IMR-90 (cell line): ENCODE measurements around the gene TSHZ3. TPM values are rescaled to one million over a fixed set of nuclear protein-coding genes. Genes with fewer than 3 reads are reported as not detected.

Experiments used
- ATAC-seq: fragments of 200-7000 bp; cut with Tn5 transposase; 2 replicates; pipeline ENCODE4 v1.9.1; 2020; ENCODE audit warnings: low read depth, mild to moderate bottlenecking, moderate library complexity
- BruUV-seq: library from RNA; stranded (reverse); fragments of 400-500 nt; replicated peaks from 2 replicates; lab custom pipeline; 2021; lab: Mats Ljungman, UMichigan
- CTCF ChIA-PET: fragments of 300-600 bp; formaldehyde crosslinking; extraction: SDS; loops from one replicate; lab custom pipeline; 2021; ENCODE audit warnings: antibody characterized with exemption; lab: Yijun Ruan, JAX
- POLR2A ChIA-PET: fragments of 300-600 bp; sonication (Branson Sonifier 250); formaldehyde crosslinking; loops from one replicate; lab custom pipeline; 2022; ENCODE audit warnings: antibody characterized with exemption; ENCODE audit not compliant: unreplicated experiment; lab: Charles Lee
- DNase-seq: peaks from one replicate; pipeline ENCODE4 v3.0.0; 2013
- H2AFZ ChIP-seq: replicated peaks from 2 replicates; pipeline ENCODE3; 2013; ENCODE audit warnings: low read length, mild to moderate bottlenecking; ENCODE audit not compliant: poor library complexity
- H2AK5ac ChIP-seq: 2 replicates; pipeline ENCODE4 v1.6.1; 2013; ENCODE audit warnings: low read depth, low read length, inconsistent platforms
- H2AK9ac ChIP-seq: replicated peaks from 2 replicates; pipeline ENCODE3; 2013; ENCODE audit warnings: mild to moderate bottlenecking, low read depth, low read length, moderate library complexity; ENCODE audit not compliant: poor library complexity
- H2BK120ac ChIP-seq: 2 replicates; pipeline ENCODE4 v1.6.1; 2013; ENCODE audit warnings: low read depth, low read length, inconsistent platforms
- H2BK15ac ChIP-seq: 3 replicates; pipeline ENCODE4 v1.6.1; 2013; ENCODE audit warnings: low read depth, low read length, inconsistent platforms
- H2BK20ac ChIP-seq: 2 replicates; pipeline ENCODE4 v1.6.1; 2013; ENCODE audit warnings: low read depth, mild to moderate bottlenecking, inconsistent platforms, low read length, moderate library complexity
- H2BK5ac ChIP-seq: 2 replicates; pipeline ENCODE4 v1.6.1; 2013; ENCODE audit warnings: mild to moderate bottlenecking, low read depth, low read length, inconsistent platforms; ENCODE audit not compliant: poor library complexity, severe bottlenecking
- H3K14ac ChIP-seq: replicated peaks from 2 replicates; pipeline ENCODE4 v1.6.1; 2013; ENCODE audit warnings: low read depth, low read length, inconsistent platforms
- H3K18ac ChIP-seq: 2 replicates; pipeline ENCODE4 v1.6.1; 2013; ENCODE audit warnings: low read depth, low read length, control low read depth
- H3K23ac ChIP-seq: 2 replicates; pipeline ENCODE4 v1.6.1; 2013; ENCODE audit warnings: low read depth, low read length, inconsistent platforms
- H3K27ac ChIP-seq: 2 replicates; pipeline ENCODE4 v1.5.1; 2013; ENCODE audit warnings: mild to moderate bottlenecking, control low read depth, low read length; ENCODE audit not compliant: insufficient read depth
- H3K27me3 ChIP-seq: 2 replicates; pipeline ENCODE4 v1.6.1; 2013; ENCODE audit warnings: low read length; ENCODE audit not compliant: control insufficient read depth, insufficient read depth
- H3K36me3 ChIP-seq: 2 replicates; pipeline ENCODE4 v1.6.1; 2013; ENCODE audit warnings: low read length, mixed read lengths; ENCODE audit not compliant: control insufficient read depth, insufficient read depth
- H3K4ac ChIP-seq: 2 replicates; pipeline ENCODE4 v1.6.1; 2013; ENCODE audit warnings: low read depth, low read length, inconsistent platforms
- H3K4me1 ChIP-seq: 2 replicates; pipeline ENCODE4 v1.6.1; 2013; ENCODE audit warnings: low read length, mixed read lengths; ENCODE audit not compliant: control insufficient read depth, insufficient read depth
- H3K4me2 ChIP-seq: 2 replicates; pipeline ENCODE4 v1.6.1; 2013; ENCODE audit warnings: low read depth, mild to moderate bottlenecking, control low read depth, low read length, moderate library complexity
- H3K4me3 ChIP-seq: 2 replicates; pipeline ENCODE4 v1.5.1; 2013; ENCODE audit warnings: low read depth, mild to moderate bottlenecking, control low read depth, low read length, moderate library complexity; ENCODE audit not compliant: insufficient read depth
- H3K56ac ChIP-seq: 2 replicates; pipeline ENCODE4 v1.6.1; 2013; ENCODE audit warnings: low read length, inconsistent platforms; ENCODE audit not compliant: insufficient read depth; ENCODE audit errors: extremely low read depth
- H3K79me1 ChIP-seq, 2 experiments: 2 replicates each; pipeline ENCODE4 v1.6.1; 2013; ENCODE audit warnings: low read length in 2 of 2, inconsistent platforms in 1 of 2, low read depth in 1 of 2
- H3K9ac ChIP-seq: 2 replicates; pipeline ENCODE4 v1.6.1; 2013; ENCODE audit warnings: low read depth, low read length, control low read depth
- H3K9me1 ChIP-seq: 2 replicates; pipeline ENCODE4 v1.6.1; 2013; ENCODE audit warnings: low read length, inconsistent platforms; ENCODE audit not compliant: insufficient read depth
- H3K9me3 ChIP-seq: 2 replicates; pipeline ENCODE4 v1.6.1; 2013; ENCODE audit warnings: low read length; ENCODE audit not compliant: control insufficient read depth, insufficient read depth
- H4K20me1 ChIP-seq: 2 replicates; pipeline ENCODE4 v1.6.1; 2013; ENCODE audit warnings: low read length, inconsistent platforms; ENCODE audit not compliant: insufficient read depth
- H4K5ac ChIP-seq: 2 replicates; pipeline ENCODE4 v1.6.1; 2013; ENCODE audit warnings: mild to moderate bottlenecking, low read depth, low read length, control low read depth
- H4K8ac ChIP-seq, 2 experiments: 2 replicates each; pipeline ENCODE4 v1.6.1; 2013; ENCODE audit warnings: low read depth in 2 of 2, low read length in 2 of 2, control low read depth in 1 of 2, inconsistent platforms in 1 of 2
- H4K91ac ChIP-seq: 2 replicates; pipeline ENCODE4 v1.6.1; 2013; ENCODE audit warnings: low read depth, low read length, inconsistent platforms; ENCODE audit not compliant: insufficient read depth
- NFE2L2 ChIP-seq: fragments of 150-350 bp; IDR thresholded peaks from 2 replicates; pipeline ENCODE4 v1.6.1; 2016; ENCODE audit warnings: low read depth, mild to moderate bottlenecking, low read length
- RAD21 ChIP-seq: IDR thresholded peaks from 2 replicates; pipeline ENCODE4 v1.6.1; 2012; ENCODE audit warnings: low read length, improper control_type of control experiment
- SMC3 ChIP-seq: fragments of 150-350 bp; IDR thresholded peaks from 2 replicates; pipeline ENCODE4 v1.6.1; 2016; ENCODE audit warnings: low read depth, mild to moderate bottlenecking, antibody characterized with exemption, low read length, moderate library complexity
- WGBS, 2 experiments: methylation state at CpG; one replicate each; pipeline versions ENCODE4 v1.1.5 to v1.1.7; 2013; ENCODE audit warnings: missing lambda C conversion rate in 2 of 2; ENCODE audit not compliant: insufficient read length in 1 of 2; ENCODE audit errors: extremely low coverage in 2 of 2; 5-methylcytosine and 5-hydroxymethylcytosine counted together
- dilution Hi-C: fragments of 300-500 bp; cut with HindIII; formaldehyde crosslinking; loops from one replicate; pipeline ENCODE4 v1.14.3; 2018; ENCODE audit warnings: low sequenced_read_pairs; ENCODE audit not compliant: unreplicated experiment
- in situ Hi-C: fragments of 300-500 bp; cut with MboI; formaldehyde crosslinking; loops from 3 replicates; pipeline ENCODE4 v1.14.3; 2019; ENCODE audit warnings: low sequenced_read_pairs, inconsistent platforms, mixed read lengths
- intact Hi-C: fragments of 100-400 bp; cut with micrococcal nuclease; formaldehyde crosslinking; loops from 2 replicates; pipeline ENCODE4 v1.10.0; 2022
- polyA plus RNA-seq, 3 experiments: library from polyadenylated mRNA; depleted of rRNA; stranded (reverse); fragments of >200 nt; gene quantifications; 2 replicates each; pipeline ENCODE4 v1.2.3, GENCODE V29; 2012; ENCODE audit warnings: low replicate concordance in 1 of 3
- total RNA-seq: library from RNA; depleted of rRNA; stranded (reverse); fragments of >200 nt; gene quantifications from 2 replicates; pipeline ENCODE4 v1.2.3, GENCODE V29; 2012
- TF ChIP-seq, protein P1 (sequence below): conservative IDR thresholded peaks from 2 replicates; pipeline ENCODE4 v1.5.1; 2012; ENCODE audit warnings: mild to moderate bottlenecking, low read depth, low read length, improper control_type of control experiment

Gene TSHZ3
- total and polyA plus RNA-seq, 2 of the 4 experiments (the other 2 are of a cell fraction) = 8.1 to 13.0 TPM

DNA sequence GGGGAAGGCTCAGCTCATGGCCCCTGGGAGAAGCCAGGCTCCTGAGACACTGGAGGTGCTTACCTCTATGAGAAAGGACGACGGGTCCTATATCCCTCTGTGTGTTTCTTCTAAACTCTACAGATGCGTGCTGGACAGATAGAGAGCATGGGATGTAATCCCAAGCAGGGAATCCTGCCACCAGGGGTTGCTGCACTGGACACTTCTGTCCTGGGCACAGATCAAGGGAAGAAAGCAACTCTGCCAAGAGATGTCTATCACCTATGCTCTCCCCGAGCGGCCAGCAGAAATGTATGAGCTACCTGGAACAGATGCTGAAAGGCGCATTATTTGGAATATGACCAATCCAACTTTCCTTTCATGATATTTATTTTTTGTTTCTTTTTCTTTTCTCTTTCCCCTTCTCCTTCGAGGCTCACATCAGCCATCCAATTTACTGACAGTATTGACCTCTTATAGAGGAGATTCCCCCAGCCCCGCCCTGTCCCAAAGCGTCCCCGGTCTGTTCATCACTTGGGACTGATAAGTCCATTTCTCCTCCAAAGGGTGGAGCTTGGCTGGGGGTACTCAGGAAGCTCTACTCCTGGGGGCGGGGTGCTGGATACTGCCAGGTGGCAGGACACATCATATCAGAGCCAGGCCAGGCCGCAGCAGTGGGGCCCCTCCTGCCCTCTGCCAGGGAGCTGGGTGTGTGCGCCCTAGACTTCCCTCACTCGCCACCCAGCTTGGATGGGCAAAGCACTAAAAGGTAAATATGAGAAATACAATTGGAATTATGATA, 34.2 kb downstream of the TSHZ3 start:
- Histone ChIP-seq H4K5ac (no peak overlapping the region), H4K91ac (no peak overlapping the region), H2BK5ac (no peak overlapping the region), H2AK9ac (no peak overlapping the region), H3K36me3 (peaks cover 16% of the 10 kb centered on the region), H3K4me2 (no peak overlapping the region), H3K4ac (no peak overlapping the region), H3K27me3 (no peaks in the 10 kb centered on the region), H2BK20ac (peak overlapping the region; percentile 20; the same call in 1 of the 2 replicates), H3K18ac (no peak overlapping the region), H3K79me1 (peaks cover 47 to 90% of the 10 kb centered on the region in 2 experiments), H3K4me3 (no peak overlapping the region), H3K9me1 (peaks cover 28% of the 10 kb centered on the region), H3K23ac (no peak overlapping the region), H2AFZ (no peak overlapping the region), H3K9me3 (no peaks in the 10 kb centered on the region), H3K9ac (no peak overlapping the region), H4K20me1 (peaks cover 42% of the 10 kb centered on the region), H3K27ac (no peak overlapping the region), H2BK120ac (no peak overlapping the region), H2BK15ac (no peak overlapping the region), H3K4me1 (peaks cover 25% of the 10 kb centered on the region), H3K14ac (no peak overlapping the region), H3K56ac (no peak overlapping the region), H2AK5ac (no peak overlapping the region), H4K8ac (no peak overlapping the region)
- ChIA-PET CTCF (interaction anchor here (0.6 kb wide), 1 partner anchor 627 kb away, joined by 3 read pairs; no protein-coding TSS in a partner anchor), POLR2A (interaction anchor here (0.6 kb wide), 1 partner anchor 1369 kb away, joined by 3 read pairs; no protein-coding TSS in a partner anchor)
- no TSS peak for BruUV-seq
- intact Hi-C loops = loop anchor here (5.0 kb wide), 1 partner anchor 203 kb away; no protein-coding TSS in a partner anchor
- 91% methylated on average over 4 of the region's 14 CpGs; no CpG with 5 or more reads in 1 of the 2 experiments for WGBS, 2 experiments
- in situ Hi-C loops = no loop called here
- ATAC-seq (no peak), DNase-seq (no peak)
- TF ChIP-seq RAD21 = peak; percentile 33
- TF ChIP-seq, protein P1, sequence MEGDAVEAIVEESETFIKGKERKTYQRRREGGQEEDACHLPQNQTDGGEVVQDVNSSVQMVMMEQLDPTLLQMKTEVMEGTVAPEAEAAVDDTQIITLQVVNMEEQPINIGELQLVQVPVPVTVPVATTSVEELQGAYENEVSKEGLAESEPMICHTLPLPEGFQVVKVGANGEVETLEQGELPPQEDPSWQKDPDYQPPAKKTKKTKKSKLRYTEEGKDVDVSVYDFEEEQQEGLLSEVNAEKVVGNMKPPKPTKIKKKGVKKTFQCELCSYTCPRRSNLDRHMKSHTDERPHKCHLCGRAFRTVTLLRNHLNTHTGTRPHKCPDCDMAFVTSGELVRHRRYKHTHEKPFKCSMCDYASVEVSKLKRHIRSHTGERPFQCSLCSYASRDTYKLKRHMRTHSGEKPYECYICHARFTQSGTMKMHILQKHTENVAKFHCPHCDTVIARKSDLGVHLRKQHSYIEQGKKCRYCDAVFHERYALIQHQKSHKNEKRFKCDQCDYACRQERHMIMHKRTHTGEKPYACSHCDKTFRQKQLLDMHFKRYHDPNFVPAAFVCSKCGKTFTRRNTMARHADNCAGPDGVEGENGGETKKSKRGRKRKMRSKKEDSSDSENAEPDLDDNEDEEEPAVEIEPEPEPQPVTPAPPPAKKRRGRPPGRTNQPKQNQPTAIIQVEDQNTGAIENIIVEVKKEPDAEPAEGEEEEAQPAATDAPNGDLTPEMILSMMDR = peak; percentile 42
- 0 out of 2 replicates have a peak, but pooled peaks have one; percentile 27 for TF ChIP-seq SMC3
- no peak for TF ChIP-seq NFE2L2
- dilution Hi-C loops = no loop called here
